HG03571 (cell line): ENCODE data around the gene SMAP1.

Experiments
- ATAC-seq: cut with Tn5 transposase; IDR thresholded peaks from one replicate; pipeline ENCODE4 v1.9.1; 2021; ENCODE audit not compliant: unreplicated experiment

The SMAP1 gene

GRCh38 chr6:70886071-70886470 is 218.4 kb downstream of the SMAP1 start:
- no peak for ATAC-seq

GRCh38 chr6:70886661-70887060 is 219.0 kb downstream of the SMAP1 start:
- no peak for ATAC-seq

GRCh38 chr6:70889270-70889669 is 221.6 kb downstream of the SMAP1 start:
- ATAC-seq, result no peak

- no peak for ATAC-seq
These were observed 226.3 kb downstream of the SMAP1 start for GRCh38 chr6:70894001-70894400.

GRCh38 chr6:70900047-70900446 is 232.4 kb downstream of the SMAP1 start:
- ATAC-seq, result no peak

GRCh38 chr6:70901324-70901723 is 233.6 kb downstream of the SMAP1 start:
- no peak for ATAC-seq

GRCh38 chr6:70903665-70904452 is 236.2 kb downstream of the SMAP1 start:
- ATAC-seq, result no peak

- ATAC-seq, result no peak
These were observed 238.1 kb downstream of the SMAP1 start for GRCh38 chr6:70905742-70906141.
